CD4-positive, alpha-beta T cell treated with Interleukin-6 at 100 ng/mL for 8 hours (primary cell): ENCODE measurements around the gene PAXX.

ENCODE experiments used
- DNase-seq: peaks from one replicate; pipeline ENCODE4 v3.0.0-alpha.2; 2020; ENCODE audit warnings: mixed read lengths, low spot score

Gene PAXX

GRCh38 chr9:137006116-137007003 lies 14.1 kb downstream of the PAXX start:
- no peak for DNase-seq

DNA sequence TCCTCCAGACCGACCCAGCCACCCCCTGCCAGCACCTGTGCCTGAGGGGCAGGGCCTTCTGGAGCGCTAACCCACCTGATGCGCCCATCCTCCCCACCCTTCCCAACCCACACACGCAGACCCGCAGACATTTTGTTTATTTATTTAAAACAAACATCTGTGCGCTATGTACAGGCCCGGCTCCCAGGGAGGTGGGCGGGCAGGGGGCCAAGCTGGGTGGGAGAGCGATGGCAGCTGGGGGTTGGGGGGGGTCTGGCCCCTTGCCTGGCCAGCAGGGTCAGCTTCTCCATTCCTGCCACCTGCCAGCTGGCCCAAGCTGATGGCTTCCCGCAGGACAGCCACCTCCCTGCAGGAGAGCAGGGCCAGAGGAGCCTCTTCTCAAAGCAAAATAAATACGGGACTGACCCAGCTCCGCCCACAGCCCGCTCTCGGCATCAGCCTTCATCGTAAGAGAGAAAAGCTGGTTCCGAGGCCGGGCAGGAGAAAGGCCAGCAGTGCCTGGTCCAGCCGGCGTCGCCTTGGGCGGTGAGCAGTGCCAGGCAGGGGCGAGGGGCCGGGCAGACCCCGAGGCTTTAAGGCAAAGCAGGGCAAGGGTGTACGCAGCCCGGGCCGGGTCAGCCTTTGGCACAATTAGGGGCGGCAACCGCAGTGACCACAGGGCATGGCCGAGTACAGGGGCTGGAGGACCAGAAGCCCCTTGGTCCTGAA lies 15.0 kb downstream of the PAXX start:
- no peak for DNase-seq

DNA sequence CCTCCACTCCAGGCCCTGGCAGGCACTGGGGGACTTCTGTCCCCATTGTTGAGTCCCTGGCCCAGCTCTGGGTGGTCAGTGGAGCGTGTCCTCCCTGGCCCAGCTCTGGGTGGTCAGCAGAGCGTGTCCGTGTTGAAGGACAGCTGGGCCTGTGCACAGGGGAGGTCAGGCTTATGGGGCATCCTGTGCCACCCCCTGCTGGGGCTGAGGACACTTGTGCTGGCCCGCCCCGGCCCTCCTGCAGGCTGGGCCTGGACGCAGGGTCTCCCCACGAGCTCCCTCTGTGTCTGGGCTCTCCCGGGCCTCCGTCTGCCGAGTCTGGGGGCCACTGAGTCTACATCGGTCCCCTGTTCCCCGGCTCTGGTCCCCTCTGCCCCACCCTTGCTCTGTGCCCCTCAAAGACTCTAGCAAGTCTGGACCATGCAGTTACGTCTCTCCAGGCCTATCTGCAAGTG lies 15.6 kb downstream of the PAXX start:
- no peak for DNase-seq

DNA sequence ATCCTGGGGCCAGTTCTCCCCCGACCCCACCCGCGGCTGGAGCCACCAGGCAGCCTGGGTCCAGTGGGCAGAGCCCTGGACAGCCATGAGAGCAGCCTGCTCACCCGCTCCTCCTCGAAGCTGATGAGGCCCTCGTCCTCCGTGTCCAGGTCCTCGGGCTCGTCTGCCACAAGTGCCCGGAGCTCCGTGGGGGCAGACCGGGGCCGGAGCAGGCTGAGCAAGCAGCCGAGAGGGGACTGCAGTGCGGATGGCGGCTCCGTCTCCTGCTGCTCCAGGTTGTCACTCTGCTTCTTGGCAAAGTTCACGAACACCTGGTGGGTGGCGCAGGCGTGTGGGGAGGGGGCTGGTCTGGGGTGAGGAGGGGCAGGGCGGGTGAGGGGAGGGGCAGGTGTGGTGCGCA lies 16.1 kb downstream of the PAXX start:
- no peak for DNase-seq

GRCh38 chr9:137009217-137009616 lies 17.0 kb downstream of the PAXX start:
- DNase-seq, result no peak

- DNase-seq, result no peak
Observed at GRCh38 chr9:137009938-137010732, 17.9 kb downstream of the PAXX start.

GRCh38 chr9:137011156-137011555 lies 18.9 kb downstream of the PAXX start:
- no peak for DNase-seq

DNA sequence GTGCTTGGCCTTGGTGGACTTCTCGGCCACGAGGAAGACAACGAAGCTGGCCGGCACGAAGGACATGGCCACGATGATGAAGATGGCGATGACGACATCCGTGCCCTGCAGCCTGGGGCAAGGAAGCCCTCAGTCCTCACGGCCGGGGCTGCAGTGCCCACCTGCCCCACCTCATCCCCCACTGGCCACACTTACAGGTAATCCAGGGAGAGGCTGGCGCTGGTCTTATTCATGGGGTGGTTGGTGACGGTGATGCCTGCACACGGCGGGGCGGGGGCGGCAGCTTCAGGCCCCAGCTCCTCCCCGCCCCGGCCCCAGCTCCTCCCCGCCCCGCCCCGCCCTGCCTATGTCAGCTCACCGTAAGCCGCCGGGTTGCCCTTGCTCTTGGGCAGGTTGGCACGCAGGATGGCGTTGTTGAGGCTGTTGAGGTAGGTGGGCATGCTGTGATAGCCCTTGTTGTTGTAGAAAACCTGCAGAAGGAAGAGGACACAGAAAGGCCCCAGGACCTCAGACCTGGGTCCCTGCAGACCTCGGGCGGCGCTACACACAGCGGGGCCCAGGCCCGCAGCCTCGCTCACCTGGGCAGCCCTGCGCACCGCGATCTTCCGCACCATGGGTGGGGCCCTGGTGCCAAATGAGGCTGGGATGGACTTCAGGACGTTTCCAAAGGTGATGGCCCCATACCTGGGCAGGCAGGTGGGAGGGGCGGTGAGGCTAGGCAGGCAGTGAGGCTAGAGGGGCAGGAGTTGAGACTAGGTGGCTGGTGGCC lies 19.9 kb downstream of the PAXX start:
- no peak for DNase-seq

GRCh38 chr9:137012694-137013570 lies 20.7 kb downstream of the PAXX start:
- DNase-seq, result no peak

GRCh38 chr9:137013571-137013940 lies 21.3 kb downstream of the PAXX start:
- DNase-seq, result no peak

DNA sequence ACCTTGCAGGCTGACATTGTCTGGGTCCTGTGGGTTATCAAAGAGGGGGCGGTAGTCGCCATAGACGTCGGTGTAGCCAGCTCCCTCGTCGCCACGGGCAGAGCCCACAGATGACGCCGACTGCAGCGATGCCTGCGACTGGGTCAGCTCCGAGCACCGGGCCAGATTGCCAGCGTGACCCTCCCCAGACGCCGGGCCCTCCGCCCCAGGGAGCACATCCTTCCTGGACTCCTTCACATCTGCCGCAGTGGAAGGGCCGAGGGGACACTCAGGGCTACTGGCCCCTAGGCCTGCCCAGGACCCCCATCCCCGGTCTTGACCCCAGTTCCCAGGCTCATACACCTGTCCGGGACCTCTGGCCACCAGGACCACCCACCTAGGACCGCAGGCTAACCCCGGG lies 21.9 kb downstream of the PAXX start:
- DNase-seq, result no peak

DNA sequence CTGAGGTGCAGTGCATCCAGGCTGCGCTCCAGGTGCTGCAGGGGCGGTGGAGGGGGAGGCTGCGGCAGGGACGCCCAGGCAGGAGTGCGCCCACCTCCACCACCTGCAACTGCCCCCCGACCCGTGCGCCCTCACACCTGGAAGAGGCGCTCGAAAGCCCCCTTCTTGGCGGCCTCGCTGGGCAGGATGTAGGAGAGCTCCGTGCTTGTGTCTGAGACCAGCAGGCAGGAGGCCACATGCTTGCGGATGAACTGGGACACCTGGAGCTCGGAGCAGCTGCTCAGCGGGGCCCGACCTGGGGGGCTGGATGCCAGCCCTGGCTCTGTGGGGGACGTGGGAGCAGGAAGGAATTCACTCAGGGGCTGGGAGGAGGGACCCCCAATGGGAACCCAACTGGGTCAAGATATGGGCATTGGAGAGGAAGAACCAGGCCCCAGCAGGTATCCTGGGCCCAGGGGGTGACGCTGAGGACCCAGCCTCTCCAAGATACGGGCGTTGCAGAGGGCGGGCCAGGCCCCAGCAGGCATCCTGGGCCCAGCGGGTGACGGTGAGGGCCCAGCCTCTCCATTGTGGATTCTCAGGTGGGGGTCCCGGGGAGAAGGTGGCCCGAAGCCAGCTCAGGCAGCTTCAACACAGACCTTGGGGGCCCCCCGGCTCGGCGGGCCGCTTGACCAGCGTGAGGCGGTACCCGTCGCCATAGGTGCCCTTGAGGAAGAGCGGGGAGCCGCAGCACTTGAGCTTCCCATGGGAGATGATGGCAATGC lies 22.7 kb downstream of the PAXX start:
- DNase-seq, result no peak

DNA sequence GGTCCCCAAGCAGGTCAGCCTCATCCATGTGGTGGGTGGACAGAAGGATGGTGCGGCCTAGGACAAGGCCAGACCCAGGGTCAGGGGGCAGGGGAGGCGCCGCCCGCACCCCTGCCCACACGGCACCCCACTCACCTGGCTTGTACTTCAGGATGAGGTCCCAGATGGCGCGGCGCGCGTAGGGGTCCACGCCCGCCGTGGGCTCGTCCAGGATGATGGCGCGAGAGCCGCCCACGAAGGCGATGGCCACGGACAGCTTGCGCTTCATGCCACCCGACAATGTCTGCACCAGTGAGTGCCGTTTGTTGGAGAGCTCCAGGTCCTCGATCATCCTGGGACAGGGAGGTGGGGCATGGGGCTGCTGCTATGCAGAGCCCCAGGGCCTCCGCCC lies 23.3 kb downstream of the PAXX start:
- no peak for DNase-seq

DNA sequence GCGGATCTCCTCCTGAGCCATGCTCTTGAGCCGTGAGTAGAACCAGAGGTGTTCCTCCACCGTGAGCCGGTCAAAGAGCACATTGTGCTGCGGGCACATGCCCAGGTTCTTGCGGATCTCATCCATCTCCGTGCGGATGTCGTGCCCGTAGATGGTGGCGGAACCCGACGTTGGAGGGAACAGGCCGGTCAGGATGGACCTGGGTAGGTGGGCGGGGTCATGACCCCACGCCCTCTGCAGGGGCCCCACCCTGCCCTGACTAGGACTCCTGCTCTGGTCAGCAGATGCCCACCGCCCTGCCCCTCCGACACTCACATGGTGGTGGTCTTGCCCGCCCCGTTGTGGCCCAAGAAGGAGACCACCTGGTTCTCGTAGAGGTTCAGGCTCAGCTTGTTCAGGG lies 23.8 kb downstream of the PAXX start:
- DNase-seq, result no peak

DNA sequence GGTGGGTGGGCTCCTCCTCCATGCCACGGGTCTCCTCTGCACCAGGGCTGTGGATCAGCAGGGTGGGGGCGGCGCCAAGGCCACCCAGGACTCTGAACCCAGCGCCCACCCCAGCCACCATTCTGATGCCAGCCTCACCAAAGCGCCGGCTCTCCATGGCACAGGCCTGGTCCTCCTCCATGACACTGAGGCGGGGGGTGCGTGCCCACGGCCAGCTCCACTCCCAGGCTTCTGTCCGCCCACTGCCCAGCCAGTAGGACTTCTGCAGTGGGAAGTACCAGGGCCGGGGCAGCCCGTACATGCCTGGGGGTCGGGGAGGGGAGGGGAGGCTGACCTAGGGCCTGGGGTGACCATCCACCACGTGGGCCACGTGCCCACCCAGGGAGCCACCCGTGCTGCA lies 24.2 kb downstream of the PAXX start:
- no peak for DNase-seq

GRCh38 chr9:137017071-137017470 lies 24.8 kb downstream of the PAXX start:
- no peak for DNase-seq

DNA sequence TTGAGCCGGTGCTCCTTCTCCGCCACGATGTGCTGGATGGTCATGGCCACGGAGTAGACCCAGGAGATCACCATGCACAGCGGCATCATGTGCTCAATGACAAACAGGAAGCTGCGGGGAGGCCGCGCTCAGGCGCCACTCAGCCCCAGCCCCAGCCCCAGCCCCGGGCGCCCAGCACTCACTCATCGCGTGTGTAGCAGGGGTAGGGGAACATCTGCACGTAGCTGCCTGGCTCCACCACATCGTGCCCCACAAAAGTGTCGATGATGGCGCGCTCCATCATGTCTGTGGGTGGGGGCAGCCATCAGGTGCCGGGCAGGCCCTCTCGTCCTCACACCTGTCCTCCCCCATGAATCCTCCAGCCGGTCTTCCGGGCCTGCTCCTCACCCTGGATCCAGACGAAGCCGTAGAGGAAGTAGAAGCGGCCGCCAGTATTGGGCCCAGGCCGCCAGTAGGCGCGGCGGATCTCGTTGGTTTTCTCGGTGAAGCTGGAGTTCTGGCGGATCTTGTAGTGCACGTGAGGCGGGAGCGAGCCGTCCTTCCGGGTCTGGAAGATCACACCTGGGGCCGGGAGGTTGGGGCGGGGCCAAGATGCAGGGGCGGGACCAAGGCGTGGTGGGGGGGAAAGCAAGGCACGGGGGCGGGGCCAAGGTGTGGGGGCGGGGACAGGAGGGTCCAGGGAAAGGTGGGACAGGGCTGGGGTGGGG lies 25.7 kb downstream of the PAXX start:
- DNase-seq, result no peak

GRCh38 chr9:137018761-137019559 lies 26.7 kb downstream of the PAXX start:
- no peak for DNase-seq
